Astrocyte of the hippocampus (primary cell): Measurements from ENCODE around the gene TJP1.
A peak's percentile ranks its signal among the peaks of the same experiment; 100 is the strongest.
"Not testable (repeated sequence)": the region's sequence is repeated elsewhere in the genome, so short reads cannot be mapped to it uniquely, and the experiment has no call there.

ENCODE experiments used
- DNase-seq: peaks from one replicate; pipeline ENCODE4 v3.0.0; 2011; ENCODE audit warnings: low read depth, low spot score

Gene TJP1

DNA sequence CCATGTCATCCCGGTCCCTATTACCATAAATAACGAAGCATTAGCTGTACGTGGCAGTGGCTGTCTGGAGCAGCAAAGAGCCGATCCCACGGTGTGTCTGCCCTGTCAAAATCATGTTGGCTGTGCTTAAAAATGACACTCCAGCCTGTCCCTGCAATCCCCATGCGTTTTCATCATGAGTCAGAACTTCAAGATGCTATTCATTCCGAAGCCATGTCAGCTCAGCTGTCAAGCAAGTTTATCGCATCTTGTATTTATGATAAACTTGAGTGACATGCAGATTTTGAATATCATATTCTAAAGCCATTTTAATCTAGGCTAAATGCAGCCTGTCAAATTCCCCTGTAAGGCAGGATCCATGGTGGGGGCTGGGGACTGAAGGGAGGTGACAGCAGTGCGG, 152.4 kb downstream of the TJP1 start:
- DNase-seq = peak; percentile 53

- DNase-seq = peak; percentile 89
Observed at GRCh38 chr15:29668120-29668602, 154.1 kb downstream of the TJP1 start.

- no peak for DNase-seq
Observed at GRCh38 chr15:29666241-29666640, 156.0 kb downstream of the TJP1 start.

- no peak for DNase-seq
Observed at GRCh38 chr15:29665444-29666003, 156.7 kb downstream of the TJP1 start.

DNA sequence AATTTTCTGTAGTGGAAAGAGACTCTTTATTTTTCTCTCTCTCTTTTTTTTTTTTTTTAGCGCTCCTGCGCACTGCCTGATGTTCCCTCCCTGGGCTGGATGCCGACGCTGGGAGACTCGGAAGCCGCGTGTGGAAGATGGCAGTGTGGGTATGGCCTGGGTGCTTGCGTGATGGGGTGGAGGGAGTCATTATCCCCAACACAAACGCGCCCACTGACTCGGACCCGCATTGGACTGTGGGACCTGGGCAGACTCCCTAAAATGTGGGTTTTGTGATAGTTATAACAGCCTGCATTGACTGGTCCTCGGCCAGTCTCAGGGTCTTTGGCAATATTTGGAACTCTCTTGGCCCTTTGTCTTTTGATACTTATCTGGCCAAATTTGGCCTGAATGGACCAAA, 157.9 kb downstream of the TJP1 start:
- no peak for DNase-seq

DNA sequence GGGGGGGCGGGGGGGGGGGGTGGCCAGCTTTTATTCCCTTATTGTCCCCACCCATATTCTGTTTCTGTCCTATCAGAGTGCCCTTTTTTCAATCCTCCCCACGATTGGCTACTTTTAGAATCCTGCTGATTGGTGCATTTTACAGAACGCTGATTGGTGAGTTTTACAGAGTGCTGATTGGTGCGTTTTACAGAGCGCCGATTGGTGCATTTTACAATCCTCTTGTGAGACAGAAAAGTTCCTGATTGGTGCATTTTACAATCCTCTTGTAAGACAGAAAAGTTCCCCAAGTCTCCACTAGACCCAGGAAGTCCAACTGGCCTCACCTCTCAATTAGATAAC, 164.8 kb downstream of the TJP1 start:
- DNase-seq = not testable (repeated sequence)

DNA sequence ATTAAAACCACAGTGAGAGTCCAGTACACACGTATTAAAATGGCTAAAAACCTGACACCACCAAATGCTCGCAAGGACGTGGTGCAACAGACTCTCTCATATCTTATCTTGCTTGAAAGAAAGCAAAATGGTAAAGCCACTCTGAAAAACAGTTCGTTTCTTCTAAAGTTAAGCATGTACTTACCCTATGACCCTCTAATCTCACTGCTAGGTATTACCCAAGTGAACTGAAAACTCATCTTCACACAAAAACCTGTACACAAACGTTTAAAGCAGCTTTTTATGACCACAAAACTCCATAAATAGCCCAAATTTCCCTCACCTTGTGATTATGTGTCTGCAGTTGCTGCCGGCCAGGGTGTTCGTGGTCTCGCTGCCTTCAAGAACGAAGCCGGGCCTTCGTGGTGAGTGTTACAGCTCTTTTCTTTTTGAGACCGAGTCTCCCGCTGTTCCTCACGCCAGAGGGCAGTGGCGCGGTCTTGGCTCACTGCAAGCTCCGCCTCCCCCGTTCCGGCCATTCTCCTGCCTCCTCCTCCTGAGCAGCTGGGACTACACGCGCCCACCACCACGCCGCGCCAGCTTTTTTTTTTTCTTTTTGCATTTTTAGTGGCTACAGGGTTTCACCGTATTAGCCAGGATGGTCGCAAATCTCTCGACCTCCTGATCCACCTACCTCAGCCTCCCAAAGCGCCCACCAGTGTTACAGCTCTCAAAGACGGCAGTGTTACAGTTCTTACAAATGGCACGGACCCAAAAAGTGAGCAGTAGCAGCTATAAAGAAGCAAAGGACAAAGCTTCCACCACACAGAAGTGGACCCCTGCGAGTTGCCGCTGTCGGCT, 165.4 kb downstream of the TJP1 start:
- no peak for DNase-seq

DNA sequence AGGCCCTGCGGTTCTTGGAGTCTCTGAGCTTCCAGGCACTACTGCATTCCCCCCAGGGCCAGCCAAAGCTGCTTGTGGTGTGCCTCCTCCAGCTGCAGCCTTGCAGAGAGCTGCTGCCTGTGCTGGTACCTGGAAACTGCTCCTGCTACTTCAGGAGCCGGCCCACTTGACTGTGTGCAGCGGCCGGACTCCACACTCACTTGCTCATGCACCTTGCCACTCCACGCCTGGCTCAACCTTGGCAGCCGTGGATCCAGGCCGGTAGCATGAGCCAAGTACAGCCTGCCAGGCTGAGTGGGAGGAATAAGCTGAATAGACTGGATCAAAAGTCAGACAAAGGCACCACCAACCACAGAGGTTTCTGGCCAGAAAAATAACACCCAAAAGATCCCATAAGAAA, 169.7 kb downstream of the TJP1 start:
- DNase-seq = no peak

- DNase-seq = no peak
Observed at GRCh38 chr15:29651476-29652233, 170.6 kb downstream of the TJP1 start.
